GM21737 (cell line): ENCODE data around the gene CYSTM1.
A peak's percentile ranks its signal among the peaks of the same experiment; 100 is the strongest.

Experiments used
- ATAC-seq: cut with Tn5 transposase; IDR thresholded peaks from one replicate; pipeline ENCODE4 v1.9.1; 2021; ENCODE audit warnings: mild to moderate bottlenecking, moderate library complexity; ENCODE audit not compliant: unreplicated experiment

Gene CYSTM1

DNA sequence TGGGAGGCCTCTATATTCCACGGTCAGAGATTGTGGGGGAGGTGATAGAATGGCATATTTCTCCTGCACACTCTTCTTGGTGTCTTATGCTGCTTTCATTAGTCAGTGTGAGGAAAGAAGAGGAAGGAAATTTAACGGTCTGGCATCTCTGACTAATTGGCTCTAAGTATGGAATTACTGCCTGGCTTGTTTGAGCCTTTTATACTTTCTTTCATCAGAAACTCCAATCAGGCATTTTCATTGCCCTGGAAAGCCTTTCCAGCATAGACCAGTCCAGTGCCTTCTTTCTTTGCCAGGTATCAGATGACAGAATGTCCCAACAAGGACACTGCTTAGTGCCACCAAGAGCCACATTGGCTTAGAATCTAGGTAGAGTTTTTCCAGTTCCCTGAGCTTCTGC, 30.2 kb downstream of the CYSTM1 start:
- no peak for ATAC-seq

DNA sequence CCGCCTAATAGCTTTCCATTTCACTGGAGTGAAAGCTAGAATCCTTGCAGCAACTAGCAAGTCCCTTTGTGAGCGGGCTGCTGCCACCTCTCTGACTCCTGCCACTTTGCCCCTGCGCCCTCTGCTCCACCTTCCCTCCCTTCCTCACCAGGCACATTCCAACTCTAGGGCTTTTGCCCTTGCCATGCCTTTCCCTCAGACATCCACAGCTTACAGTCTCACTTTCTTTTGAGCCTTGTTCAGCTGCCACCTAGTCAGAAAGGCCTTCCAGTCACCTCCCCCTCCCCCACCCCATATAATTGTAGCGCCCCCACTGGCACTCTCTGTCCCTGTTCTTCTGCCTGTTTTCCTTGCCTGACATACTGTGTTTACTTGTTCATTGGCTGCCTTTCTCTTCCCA, 31.0 kb downstream of the CYSTM1 start:
- ATAC-seq, result no peak

DNA sequence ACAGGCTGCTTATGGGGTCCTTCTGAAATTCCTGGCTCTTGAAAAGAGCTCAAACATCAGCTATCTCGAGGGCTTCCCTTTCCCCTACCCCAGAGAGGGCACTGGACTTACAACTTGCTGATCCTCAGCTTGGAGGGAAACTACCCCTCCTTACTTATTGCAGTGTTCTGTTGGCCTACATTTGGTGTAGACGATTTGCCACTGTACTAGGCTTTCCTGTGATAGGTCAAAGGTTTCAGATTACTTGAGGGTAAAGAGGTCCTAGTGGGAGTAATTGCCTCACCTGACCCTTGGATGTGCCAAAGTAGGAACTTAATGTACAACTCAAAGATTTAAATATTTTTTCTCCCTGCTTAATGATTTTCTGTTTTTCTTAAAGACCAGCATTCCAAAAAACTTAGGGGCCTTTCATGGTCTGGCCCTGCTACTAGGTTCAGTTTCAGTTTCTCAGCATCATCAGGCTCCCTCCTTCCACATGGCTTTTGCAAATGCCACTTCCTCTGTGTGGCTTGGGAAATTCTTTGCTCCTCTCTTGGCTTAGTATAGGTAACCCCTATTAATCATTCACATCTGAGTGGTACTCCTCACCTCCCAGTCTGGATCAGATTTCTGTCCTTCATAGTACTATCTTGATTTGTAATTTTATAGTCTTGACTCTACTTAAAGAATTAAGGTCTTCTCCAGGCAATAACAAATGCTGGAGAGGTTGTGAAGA, 32.4 kb downstream of the CYSTM1 start:
- ATAC-seq, result peak; percentile 87

DNA sequence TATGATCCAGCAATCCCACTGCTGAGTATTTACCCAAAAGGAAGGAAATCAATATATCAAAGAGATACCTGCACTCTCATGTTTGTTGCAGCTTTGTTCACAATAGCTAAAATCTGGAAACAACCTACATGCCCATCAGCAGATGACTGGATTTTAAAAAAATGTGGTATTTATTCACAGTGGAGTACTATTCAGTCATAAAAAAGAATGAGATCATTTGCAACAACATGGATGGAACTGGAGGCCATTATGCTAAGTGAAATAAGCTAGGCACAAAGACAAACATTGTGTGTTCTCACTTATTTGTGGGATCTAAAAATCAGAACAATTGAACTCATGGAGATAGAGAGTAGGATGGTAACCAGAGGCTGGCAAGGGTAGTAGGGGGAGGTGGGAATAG, 33.1 kb downstream of the CYSTM1 start:
- ATAC-seq, result no peak

DNA sequence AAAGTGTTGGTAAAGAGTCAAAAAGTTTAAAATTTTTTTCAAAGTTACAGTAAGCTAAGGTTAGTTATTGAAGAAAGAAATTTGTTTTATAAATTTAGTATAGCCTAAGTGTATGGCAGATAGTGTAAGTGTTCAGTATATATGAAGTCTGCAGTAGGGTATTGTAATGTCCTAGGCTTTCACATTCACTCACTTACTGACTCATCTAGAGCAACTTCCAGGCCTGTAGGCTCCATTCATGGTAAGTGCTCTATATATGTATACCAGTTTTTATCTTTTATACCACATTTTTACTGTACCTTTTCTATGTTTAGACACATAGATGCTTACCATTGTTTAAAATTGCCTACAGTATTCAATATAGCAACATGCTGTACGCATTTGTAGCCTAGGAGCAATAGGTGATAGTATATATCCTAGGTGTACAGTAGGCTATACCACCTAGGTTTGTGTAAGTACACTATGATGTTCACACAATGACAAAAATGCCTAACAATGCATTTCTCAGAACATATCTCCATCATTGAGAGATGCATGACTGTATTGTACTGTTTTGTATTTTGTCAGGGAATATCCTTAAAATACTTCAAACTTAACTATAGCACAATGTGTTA, 38.5 kb downstream of the CYSTM1 start:
- no peak for ATAC-seq

DNA sequence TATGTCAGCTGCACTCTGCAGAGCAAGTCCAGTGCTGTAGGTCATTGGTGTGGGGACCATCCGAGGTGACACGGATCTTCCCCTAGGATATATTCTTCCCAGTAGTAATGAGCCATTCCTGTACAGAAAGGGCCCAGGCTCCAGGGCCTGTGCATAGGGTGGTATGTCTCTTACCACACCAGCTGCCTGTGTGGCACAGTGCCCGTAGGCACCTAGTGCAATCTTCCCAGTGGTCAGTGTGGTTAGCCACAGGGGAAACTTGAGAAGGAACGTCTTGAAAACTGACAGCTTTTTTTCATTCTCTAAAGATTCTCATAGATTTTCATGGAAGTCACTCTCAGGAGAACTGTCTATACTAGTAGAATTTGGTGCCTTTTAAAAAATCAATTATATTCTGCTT, 39.8 kb downstream of the CYSTM1 start:
- no peak for ATAC-seq

DNA sequence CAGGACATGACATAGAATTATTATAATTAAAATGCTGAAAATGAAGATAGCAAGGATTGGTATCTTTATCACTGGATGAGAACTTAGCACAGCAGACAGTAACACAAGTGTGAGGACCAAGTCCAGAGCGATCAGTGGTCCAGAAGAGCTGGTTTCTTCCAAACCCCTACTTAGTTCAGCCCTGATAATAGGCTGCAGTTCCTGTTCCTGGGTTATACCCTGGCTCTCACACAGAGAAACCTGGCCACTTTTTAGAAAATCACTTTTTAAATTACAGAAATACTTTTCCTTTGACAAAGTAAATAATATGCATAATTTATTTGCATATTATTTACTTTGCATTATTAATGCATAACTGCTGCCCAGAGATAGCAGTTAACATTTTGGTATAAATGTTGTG, 40.3 kb downstream of the CYSTM1 start:
- ATAC-seq, result no peak

DNA sequence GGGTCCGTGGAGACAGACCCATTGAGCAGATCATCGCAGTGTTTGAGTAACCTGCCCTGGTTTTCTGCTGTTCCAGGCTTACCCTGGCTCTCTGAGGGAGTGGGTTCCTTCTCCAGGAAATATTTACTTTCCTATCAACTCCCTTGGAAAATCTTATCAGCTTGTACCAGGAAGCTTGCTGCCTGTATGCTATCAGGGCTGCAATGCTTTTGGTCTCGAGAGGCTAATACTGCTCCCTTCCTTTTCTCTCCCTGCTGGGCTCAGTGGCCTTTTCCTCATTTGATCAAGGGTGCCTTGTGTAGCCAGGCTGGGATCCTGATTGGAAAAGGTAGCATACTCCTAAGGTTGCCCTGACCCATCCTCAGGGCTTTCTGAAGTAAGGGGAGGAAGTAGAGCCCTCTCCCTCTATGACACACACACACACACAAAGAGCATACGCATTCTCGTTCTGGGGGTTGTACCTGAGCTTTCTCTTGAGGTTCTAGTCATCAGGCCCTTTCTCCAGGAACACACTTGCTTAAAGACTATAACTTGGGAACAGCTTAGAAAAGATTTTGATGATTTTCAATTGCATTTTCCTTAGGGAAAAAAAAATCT, 41.6 kb downstream of the CYSTM1 start:
- ATAC-seq, result no peak

DNA sequence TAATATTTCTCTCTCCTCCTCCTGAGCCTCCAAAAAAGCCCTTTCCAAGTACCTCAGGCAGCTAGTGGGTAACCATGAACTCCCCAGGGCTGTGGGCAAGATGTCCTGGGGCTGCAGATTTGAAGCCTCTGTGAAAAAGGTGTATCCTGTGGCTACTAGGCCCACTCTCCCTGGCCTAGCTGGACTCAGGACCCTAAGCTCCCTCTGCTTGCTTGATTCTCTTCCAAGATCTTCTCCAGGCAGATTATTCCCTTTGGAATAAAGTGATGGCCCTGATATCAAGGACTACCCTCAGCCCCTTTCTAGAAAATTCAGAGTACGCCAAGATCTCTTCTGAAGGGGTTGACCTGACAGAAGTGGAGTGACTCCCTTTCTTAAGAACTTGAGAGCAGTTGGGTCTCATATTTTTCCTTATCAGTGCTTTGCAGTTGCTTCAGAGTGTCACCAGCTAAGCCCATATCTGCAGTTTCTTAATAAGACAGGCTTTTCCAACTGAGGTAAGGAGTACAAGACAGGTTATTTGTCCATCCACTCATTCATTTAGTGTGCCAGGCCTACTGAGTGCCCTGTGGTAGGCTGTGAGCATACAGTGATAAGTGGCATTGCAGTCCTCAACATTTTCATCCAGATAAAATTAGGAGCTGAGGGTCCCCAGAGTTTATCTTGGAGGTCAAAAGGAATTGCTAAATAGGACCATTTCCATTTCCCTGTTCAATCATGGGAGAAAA, 42.5 kb downstream of the CYSTM1 start:
- no peak for ATAC-seq

DNA sequence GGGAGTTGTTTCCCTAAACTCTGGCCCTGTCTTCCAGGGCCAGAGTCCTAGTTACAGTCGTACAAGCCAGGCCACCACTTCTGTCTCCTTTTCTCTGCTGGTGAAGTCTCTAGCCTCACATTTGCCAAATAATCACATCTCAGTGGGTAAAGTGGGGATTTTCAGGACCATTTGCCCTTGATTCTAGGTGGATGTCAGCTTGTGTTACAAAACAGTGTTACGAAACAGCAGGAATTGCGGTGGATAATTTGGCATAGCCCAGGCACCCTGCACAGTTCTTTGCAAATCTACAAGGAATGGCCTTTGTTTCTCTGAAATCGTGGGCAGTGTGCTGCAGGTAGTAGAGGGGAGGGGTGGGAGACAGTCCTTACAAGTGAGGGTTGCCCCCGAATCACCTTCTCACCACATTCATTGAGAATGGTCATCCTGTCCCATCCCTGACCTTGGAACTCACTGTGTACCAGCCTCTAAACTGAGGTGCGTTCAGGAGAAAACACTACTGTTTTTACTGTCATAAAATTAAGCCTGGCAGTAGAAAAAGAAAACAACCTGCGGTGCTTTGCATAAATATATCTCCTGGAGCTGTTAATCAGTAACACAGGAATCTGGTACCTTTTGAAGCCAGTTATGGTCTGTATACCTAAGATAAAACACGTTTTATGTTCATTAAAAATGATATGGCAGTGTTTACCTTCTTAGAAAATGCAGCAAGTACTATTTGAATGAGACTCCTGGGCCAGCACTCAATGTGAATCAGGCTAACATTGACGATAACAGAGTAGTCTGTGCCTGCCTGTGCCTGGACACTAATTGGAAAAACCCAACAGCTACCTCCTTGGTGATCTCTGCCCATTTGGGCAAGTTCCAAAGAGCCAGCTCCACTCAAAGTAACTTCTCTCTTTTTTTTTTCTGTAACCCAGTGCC, 44.3 kb downstream of the CYSTM1 start:
- ATAC-seq, result peak; percentile 7

DNA sequence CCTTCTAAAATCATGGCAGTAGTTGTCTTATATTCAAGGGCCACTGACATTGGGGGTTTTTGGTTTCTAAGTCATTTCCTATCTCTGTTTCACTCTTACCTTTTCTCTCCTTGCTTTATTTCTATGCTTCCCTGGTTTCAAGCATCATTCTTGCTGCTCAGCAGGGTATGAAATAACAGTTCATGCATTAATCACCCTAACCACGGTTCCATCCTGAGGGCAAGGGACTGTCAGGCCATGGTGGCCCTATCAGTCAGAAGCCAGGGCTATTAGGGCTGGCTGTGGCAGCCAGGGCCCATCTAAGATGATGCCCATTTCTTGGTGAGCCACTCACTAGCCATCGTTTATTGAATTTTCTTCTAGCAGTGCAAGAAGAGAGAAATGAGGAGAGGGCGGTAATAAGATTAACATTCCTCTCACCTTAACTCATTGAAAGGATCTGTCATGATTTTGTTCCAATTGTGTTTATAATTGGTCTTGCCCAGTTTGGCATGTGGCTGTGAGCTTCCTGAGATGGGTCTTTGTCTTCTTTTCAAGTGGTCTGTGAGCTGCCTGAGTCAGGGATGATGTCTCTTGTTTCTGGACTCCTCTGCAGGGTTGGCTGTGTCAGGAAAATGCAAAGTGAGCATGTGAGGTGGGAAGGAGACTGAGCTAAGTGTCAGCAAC, 45.2 kb downstream of the CYSTM1 start:
- peak; percentile 68 for ATAC-seq

DNA sequence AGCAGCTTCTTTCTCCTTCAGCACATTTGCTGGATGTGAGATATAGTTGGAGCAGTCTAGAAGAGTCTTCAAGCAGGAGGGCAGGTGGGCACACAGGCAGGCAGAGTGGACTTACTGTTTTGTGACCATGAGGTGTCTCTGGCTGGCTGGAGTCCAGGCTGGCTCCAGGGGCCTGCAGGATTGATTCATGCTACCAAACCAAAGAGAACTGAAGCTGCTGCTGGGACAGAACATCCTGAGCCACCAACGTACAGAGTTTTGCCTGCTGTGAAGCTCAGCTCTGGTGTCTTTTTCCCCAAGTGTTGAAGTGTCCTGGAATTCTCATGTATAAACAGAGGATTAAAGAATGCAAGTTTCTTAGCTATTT, 45.7 kb downstream of the CYSTM1 start:
- ATAC-seq, result no peak

DNA sequence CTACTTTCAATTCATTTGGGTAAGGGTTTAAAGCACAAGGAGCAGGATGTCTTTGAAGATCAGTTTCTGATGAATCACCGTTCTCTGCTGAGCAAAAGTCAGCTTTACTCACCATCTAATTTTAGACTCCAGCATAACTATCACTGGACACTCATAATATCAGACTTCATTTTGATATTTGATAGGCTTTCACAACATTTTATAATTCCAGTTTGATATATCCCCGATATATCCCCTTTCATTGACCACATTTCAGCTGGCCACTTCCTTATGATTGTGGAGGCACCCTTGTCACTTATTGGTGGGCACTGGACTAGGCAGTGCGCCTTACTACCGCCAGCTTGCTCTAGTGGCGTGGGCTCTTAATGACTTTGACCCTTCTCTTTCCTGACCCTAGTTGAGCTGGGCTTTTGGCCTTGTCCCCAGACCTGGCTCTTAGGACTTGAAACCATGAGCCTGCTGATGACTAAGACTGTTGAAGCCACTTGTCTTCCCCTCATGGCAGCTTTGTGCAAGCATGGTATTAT, 46.8 kb downstream of the CYSTM1 start:
- ATAC-seq, result no peak

DNA sequence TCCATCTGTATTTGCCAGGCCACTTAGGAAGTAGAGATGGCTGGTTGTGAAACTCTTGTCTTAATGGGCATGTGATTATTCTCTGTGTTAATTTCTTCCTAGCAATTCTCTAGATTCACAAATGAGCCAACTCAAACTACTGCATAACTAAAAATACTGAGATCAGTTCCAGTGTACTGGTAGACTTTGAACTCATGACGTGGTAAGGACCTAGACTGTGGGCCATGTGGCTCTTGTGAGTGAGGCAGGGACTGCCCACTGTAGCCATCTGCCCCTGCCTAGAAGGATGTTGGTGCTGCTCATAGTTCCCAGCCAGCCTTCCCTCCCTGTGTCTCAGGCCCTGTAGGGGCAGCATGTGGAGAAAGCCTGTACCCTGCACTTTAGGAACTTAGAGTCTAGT, 47.4 kb downstream of the CYSTM1 start:
- ATAC-seq, result no peak

DNA sequence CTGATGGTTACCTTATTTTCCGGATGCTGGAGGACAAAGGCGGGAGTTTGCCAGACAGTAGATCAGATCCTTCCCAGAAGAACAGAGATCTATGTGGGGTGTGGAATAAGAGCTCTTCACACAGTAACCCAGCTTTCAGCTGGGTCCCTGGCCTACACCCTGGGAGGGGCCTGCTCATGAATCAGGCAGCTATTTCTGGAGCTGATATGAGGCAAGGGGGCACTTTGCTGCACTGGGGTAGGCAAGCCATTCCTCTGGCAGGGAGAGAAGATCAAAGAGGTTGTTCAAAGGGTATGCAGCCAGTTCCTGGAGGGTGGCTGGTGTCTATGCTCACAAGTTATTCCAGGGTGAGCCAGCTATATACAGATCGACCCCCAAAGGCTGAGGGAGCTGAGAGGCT, 48.6 kb downstream of the CYSTM1 start:
- no peak for ATAC-seq

DNA sequence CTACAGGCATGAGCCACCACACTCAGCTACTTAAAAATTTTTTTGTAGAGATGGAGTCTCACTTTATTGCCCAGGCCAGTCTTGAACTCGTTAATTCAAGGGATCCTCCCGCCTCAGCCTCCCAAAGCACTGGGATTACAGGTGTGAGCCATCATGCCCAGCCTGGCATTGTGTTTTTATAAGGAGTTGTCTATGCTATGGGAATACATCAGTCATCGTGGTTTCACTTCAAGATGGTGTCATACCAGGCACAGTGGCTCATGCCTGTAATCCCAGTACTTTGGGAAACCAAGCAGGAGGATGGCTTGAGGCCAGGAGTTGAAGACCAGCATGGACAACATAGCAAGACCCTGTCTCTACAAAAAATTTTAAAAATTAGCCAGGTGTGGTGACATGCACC, 49.7 kb downstream of the CYSTM1 start:
- ATAC-seq, result no peak

DNA sequence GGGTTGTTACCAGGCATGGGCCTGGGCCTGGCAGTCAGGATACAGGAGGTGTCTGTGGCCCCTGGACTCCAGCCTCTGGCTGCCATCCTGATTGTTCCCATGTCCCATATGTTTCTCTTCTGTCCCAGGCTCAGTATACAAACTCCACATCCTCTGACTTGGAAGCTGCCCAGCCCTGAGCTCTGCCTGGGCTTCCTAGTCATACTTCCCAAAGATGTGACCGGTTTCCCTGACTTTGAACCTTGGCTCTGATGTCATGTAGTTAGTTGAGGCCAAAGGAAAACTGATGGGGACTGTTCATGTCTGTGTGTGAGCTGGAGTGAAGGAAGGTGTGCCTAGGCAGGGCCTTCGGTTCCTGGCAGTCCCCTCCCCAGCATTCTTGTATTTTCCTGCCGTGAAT, 50.4 kb downstream of the CYSTM1 start:
- no peak for ATAC-seq

DNA sequence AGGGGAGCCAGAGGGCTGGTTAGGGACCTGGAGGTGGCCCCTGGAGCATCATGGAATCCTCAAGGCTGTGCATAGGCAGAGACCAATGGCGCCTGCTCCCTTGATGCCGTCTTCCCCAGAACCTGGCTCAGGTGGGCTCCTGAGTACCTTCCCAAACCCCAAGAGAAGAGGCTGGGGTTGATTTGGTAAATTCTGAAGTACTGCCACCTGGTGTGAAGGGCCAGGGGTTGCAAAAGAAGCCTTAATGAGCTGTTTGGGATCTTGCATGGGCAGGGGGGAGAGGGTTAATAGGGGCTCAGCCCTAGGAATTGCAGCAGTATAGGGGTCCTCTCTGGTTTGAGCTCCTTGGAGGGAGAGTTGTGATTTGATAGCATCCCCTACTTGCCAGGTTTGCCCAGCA, 52.1 kb downstream of the CYSTM1 start:
- no peak for ATAC-seq

DNA sequence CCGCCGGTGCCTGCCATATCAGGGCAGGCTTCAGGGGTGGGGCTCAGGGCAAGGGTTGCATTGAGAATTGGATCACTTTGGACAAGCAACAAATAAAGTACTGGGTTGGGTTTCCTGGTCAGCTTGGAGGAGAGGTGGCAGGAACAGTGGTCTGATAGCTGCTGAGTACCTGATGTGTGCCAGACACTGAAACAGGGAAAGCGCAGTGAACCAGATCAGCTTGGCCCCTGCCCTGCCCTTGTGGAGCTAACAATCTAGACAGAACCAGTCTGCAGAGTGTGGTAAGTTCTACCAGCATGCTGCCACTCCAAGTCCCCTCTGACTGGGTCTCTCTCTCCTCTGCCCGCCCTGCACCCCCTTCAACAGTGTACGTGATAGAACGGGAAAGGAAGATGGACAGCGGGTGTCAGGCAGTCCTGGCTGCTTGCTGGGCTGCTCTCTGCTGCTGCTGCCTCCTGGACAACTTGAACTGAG, 53.4 kb downstream of the CYSTM1 start:
- ATAC-seq, result no peak

DNA sequence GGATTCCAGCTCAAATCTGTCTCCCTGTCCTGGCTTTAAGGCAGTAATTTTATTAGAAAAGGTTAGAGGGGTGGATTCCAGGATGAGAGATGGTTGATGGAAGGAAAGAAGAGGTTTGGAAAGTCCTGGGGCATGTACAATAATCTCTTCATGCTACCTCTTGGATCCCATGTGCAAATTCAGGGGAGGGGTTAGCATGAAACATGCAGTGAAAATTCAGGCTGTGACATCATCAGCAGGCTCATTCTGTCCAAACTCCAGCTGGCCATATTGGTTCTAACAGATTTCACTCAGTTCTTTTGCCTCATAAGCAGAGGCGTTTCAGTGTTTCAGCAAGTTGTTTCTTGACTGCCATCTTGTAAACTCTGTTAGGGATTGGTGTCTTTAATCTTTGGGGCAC, 55.4 kb downstream of the CYSTM1 start:
- no peak for ATAC-seq
